Ascending aorta (tissue), 2 donors: ENCODE results near the gene TLE1. TPM values are rescaled to one million over a fixed set of nuclear protein-coding genes. Genes with fewer than 3 reads are reported as not detected.

ENCODE experiments used
- DNase-seq, 2 donors: peaks; one replicate each; pipeline ENCODE4 v3.0.0-alpha.2; 2019; ENCODE audit warnings: low spot score in 2 of 2
- H3K27ac ChIP-seq, 2 donors: fragments of 200-600 bp; sonication (generic); one replicate each; pipeline ENCODE4 v1.5.1; 2016 to 2017; ENCODE audit warnings: mild to moderate bottlenecking in 1 of 2
- H3K27me3 ChIP-seq: fragments of 200-600 bp; sonication (generic); one replicate; pipeline ENCODE4 v1.5.1; 2017
- H3K36me3 ChIP-seq, 2 donors: fragments of 200-600 bp; sonication (generic); one replicate each; pipeline ENCODE4 v1.5.1; 2016
- H3K4me1 ChIP-seq, 2 donors: fragments of 200-600 bp; sonication (generic); one replicate each; pipeline ENCODE4 v1.5.1; 2016 to 2017; ENCODE audit warnings: mild to moderate bottlenecking in 1 of 2
- H3K4me3 ChIP-seq, 2 donors: fragments of 200-600 bp; sonication (generic); one replicate each; pipeline ENCODE4 v1.5.1; 2016 to 2017; ENCODE audit warnings: mild to moderate bottlenecking in 1 of 2
- H3K9me3 ChIP-seq, 2 donors: fragments of 200-600 bp; sonication (generic); one replicate each; pipeline ENCODE4 v1.5.1; 2016
- intact Hi-C: fragments of 100-400 bp; cut with DNase I; formaldehyde crosslinking; loops from one replicate; pipeline ENCODE4 v1.15.1; 2023
- total RNA-seq: library from RNA; depleted of rRNA; stranded (reverse); fragments of >200 nt; gene quantifications from one replicate; pipeline ENCODE4 v1.1.0, GENCODE V29; 2016
- TF ChIP-seq, protein P1 (sequence below), 3 experiments: fragments of 200-600 bp in 2 of 3; fragments of 450-650 bp in 1 of 3; sonication (generic) in 2 of 3; IDR thresholded peaks; one replicate each; pipeline ENCODE4 v1.5.1; 2016 to 2019; ENCODE audit warnings: antibody characterized with exemption in 3 of 3, mild to moderate bottlenecking in 1 of 3, moderate library complexity in 1 of 3

TLE1 gene
- total RNA-seq, 1 donor from 2014 or later: 58.5 TPM

DNA sequence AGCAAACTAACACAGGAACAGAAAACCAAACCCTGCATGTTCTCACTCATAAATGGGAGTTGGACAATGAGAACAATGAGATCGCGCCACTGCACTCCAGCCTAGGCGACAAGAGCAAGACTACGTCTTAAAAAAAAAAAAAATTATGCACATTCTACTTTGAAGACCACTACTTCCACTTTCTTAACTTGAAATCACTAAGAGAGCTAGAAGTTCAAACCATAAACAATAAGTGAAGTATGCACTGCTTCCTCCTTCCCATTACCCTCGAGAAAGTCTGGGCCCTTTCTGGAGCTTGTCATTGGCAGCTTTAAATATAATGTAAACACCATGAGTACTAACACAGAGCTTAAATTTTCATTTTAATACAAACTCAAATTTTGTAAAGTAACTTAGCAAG, 94.9 kb downstream of the TLE1 start:
- no peak for DNase-seq
- TF ChIP-seq, protein P1, sequence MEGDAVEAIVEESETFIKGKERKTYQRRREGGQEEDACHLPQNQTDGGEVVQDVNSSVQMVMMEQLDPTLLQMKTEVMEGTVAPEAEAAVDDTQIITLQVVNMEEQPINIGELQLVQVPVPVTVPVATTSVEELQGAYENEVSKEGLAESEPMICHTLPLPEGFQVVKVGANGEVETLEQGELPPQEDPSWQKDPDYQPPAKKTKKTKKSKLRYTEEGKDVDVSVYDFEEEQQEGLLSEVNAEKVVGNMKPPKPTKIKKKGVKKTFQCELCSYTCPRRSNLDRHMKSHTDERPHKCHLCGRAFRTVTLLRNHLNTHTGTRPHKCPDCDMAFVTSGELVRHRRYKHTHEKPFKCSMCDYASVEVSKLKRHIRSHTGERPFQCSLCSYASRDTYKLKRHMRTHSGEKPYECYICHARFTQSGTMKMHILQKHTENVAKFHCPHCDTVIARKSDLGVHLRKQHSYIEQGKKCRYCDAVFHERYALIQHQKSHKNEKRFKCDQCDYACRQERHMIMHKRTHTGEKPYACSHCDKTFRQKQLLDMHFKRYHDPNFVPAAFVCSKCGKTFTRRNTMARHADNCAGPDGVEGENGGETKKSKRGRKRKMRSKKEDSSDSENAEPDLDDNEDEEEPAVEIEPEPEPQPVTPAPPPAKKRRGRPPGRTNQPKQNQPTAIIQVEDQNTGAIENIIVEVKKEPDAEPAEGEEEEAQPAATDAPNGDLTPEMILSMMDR (IDR thresholded peaks at IDR 0.05): no peak
- H3K36me3 ChIP-seq: peaks cover 4 to 18% of the 10 kb centered on the region in 2 donors
- no peaks in the 10 kb centered on the region for H3K9me3 ChIP-seq
- peak overlapping the region; percentile 75 to 82 for H3K27ac ChIP-seq
- intact Hi-C loops: no loop called here
- no peaks in the 10 kb centered on the region for H3K27me3 ChIP-seq
- H3K4me1 ChIP-seq: peaks cover 14 to 55% of the 10 kb centered on the region in 2 donors
- H3K4me3 ChIP-seq: no peak overlapping the region

GRCh38 chr9:81592887-81593266, 96.5 kb downstream of the TLE1 start:
- Histone ChIP-seq H3K4me1 (peaks cover 24 to 57% of the 10 kb centered on the region in 2 donors), H3K9me3 (no peaks in the 10 kb centered on the region), H3K4me3 (peak overlapping the region; percentile 14 to 22), H3K27me3 (no peaks in the 10 kb centered on the region), H3K27ac (peak overlapping the region; percentile 75 to 82), H3K36me3 (peaks cover 4 to 23% of the 10 kb centered on the region in 2 donors)
- intact Hi-C loops: no loop called here
- TF ChIP-seq, protein P1 (IDR thresholded peaks at IDR 0.05): peak in 1 of 3 experiments; percentile 31
- DNase-seq: peak; percentile 46 to 90

DNA sequence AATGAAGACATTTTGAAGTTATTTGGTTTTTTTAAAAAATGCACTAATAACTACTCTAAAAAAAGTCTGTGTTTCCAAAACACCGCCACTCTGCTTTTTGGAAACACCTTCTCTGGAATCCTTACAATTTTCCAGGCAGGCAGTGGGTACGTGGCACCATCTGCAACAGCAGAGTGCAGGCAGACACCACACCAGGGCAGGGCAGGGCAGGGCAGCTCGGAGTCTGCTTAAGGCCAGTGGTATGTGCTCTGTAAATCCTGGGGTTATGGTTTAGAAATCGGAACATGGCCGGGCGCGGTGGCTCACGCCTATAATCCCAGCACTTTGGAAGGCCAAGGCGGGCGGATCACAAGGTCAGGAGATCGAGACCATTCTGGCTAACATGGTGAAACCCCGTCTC, 97.6 kb downstream of the TLE1 start:
- peaks cover 24 to 60% of the 10 kb centered on the region in 2 donors for H3K4me1 ChIP-seq
- peak overlapping the region; percentile 75 to 82 for H3K27ac ChIP-seq
- H3K36me3 ChIP-seq: peaks cover 4 to 23% of the 10 kb centered on the region in 2 donors
- no peaks in the 10 kb centered on the region for H3K27me3 ChIP-seq
- DNase-seq: no peak
- no peaks in the 10 kb centered on the region for H3K9me3 ChIP-seq
- TF ChIP-seq, protein P1 (IDR thresholded peaks at IDR 0.05): no peak
- intact Hi-C loops: no loop called here
- no peak overlapping the region for H3K4me3 ChIP-seq

- H3K4me1 ChIP-seq: peaks cover 24 to 62% of the 10 kb centered on the region in 2 donors
- TF ChIP-seq, protein P1 (IDR thresholded peaks at IDR 0.05): no peak
- H3K9me3 ChIP-seq: no peaks in the 10 kb centered on the region
- peak overlapping the region; percentile 83 to 90 for H3K27ac ChIP-seq
- intact Hi-C loops: no loop called here
- DNase-seq: no peak
- no peaks in the 10 kb centered on the region for H3K27me3 ChIP-seq
- no peak overlapping the region for H3K4me3 ChIP-seq
- H3K36me3 ChIP-seq: peaks cover 4 to 30% of the 10 kb centered on the region in 2 donors
These were observed 98.7 kb downstream of the TLE1 start for GRCh38 chr9:81590688-81591087.

- intact Hi-C loops: loop anchor here (2.0 to 5.0 kb wide), 3 partner anchors 68 to 253 kb away; no protein-coding TSS in a partner anchor
- no peaks in the 10 kb centered on the region for H3K9me3 ChIP-seq
- H3K4me1 ChIP-seq: peaks cover 27 to 63% of the 10 kb centered on the region in 2 donors
- TF ChIP-seq, protein P1 (IDR thresholded peaks at IDR 0.05): no peak
- H3K4me3 ChIP-seq: no peak overlapping the region
- H3K27me3 ChIP-seq: no peaks in the 10 kb centered on the region
- no peak for DNase-seq
- H3K36me3 ChIP-seq: peaks cover 7 to 32% of the 10 kb centered on the region in 2 donors
- peak overlapping the region; percentile 83 to 90 for H3K27ac ChIP-seq
These were observed 99.5 kb downstream of the TLE1 start for GRCh38 chr9:81589819-81590218.

DNA sequence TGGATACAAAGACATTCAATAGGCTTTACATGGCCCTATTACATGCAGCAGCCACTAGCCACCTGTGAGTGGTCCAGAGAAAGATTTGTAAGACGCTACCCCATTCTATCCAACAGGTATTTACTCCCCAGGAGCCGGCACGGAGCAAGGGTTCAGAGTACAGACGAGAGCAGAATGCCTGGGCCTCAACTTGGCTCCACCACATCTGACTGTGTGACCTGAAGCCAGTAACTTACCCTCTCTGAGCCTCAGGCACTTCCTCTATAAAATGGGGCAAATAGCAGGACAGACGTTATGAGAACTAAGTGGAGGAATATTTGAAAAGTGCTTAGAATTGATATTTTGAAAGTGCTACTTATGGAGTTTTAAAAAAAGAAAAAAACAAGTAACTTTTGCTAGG, 100.0 kb downstream of the TLE1 start:
- H3K36me3 ChIP-seq: peaks cover 7 to 36% of the 10 kb centered on the region in 2 donors
- DNase-seq: no peak
- TF ChIP-seq, protein P1 (IDR thresholded peaks at IDR 0.05): no peak
- no peaks in the 10 kb centered on the region for H3K27me3 ChIP-seq
- intact Hi-C loops: loop anchor here (2.0 to 5.0 kb wide), 3 partner anchors 67 to 253 kb away; no protein-coding TSS in a partner anchor
- peaks cover 27 to 59% of the 10 kb centered on the region in 2 donors for H3K4me1 ChIP-seq
- H3K27ac ChIP-seq: peak overlapping the region; percentile 83 to 90
- no peak overlapping the region for H3K4me3 ChIP-seq
- no peaks in the 10 kb centered on the region for H3K9me3 ChIP-seq
